CD4-positive, alpha-beta T cell treated with Interleukin-21 for 1 hour (primary cell): ENCODE results near the gene GCN1.

Experiments
- DNase-seq: peaks from one replicate; pipeline ENCODE4 v3.0.0-alpha.2; 2020

The GCN1 gene

GRCh38 chr12:120229487-120230325 is 35.2 kb upstream of the GCN1 start:
- no peak for DNase-seq

DNA sequence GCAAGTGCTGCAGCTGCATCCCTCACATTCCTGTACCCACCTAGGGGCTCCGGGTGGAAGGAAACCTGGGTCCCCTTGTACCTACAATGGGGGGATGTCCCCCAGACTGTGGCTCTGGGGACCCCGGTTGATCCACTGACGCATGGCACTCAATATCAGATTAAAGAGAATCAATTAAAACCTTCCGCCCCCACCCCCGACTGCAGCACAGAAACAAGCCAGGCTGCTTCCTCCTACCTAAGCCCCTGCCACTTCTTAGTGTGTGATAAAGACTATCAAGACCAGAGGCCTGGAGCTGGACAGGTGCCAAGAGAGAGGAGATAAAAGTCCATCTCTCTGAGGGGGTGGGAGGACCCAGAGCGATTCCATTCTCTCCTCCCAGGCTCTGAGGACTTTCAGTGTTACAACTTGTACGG is 34.6 kb upstream of the GCN1 start:
- DNase-seq = no peak

DNA sequence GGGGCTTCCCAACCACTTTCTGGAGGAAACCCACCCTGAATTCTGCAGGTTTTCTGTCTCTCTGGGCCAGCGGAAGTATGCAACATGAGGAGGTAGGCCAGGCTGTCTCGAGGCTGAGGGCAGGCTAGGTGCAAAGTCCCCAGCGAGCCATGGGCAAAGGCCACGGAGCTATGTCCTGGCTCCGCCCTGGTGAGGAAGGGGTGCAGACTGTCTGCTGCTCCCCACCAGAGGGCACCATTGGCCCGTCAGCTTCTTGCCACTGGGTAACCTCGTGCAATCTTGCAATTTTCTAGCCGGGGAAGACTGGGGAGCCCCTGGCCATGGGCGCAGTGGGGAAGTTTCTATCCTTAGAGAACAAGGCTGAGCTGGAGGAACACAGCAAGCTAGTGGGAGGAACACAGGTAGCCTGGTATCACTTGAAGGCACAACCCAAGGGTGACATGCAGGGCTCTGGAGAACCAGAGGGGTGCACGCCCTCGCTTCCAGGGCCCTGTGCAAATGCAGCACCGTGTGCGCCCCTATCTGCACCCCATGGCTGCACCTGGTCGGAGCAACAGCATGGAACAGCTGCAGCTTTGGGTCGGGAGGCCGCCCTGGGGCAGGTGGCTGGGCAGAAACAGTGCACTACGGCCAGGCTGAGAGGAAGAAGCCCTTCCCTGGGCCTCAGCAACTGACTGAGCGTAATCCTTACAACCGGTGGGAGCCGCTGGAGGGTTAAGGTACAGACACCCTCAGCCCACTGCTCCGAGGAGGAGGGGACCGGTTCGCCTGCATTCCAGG is 34.0 kb upstream of the GCN1 start:
- peak; percentile 88 for DNase-seq

DNA sequence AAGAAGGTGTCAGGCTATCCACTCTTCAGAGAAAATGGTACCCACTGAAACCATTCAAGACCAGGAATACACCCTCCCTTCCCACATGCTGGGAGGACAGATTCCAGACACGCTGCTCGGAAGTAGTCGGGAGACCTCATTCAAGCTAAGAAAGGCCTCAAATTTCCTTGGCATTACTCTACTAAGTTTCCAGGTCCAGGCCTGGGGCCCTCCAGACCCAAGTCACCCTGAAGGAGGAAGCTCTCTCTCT is 33.5 kb upstream of the GCN1 start:
- DNase-seq = no peak

GRCh38 chr12:120227233-120228040 is 32.9 kb upstream of the GCN1 start:
- DNase-seq = no peak

DNA sequence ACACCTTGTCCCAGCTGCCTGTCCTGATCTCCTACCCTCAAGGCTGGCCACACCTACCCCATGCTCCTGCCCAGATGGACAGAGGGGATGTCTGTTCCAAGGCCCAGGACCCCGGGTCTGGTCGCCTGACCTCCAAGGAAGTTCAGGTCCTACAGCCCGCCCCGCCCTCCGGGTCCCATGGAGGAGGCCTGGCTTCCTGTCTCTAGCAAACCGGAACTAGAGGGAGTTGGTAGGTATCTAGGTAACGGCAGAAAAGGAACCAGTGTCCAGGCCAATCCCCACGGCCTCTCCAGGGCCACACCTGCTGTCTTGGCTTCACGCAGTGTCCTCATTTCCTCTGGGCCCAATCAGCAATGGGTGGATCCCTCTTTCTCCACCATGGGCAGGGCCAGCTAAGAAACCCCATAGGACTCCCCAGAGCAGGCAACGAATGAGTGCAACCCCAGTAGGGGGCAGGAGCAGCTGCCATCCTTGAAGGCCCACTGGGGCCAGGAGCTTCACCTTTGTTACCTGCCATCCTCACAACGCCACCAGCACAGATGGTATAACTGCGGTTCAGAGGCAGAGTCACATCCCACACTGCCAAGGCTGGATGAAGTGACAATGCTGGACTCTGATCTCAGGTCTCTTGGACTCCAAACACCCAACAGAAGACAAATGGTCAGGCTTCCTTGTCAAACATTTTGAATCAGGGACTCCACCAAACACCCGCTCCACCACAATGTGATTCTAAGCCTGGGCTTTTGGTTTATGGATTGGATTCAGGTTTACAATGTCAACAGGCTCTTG is 31.5 kb upstream of the GCN1 start:
- DNase-seq = peak; percentile 24

GRCh38 chr12:120225200-120225558 is 30.7 kb upstream of the GCN1 start:
- no peak for DNase-seq

DNA sequence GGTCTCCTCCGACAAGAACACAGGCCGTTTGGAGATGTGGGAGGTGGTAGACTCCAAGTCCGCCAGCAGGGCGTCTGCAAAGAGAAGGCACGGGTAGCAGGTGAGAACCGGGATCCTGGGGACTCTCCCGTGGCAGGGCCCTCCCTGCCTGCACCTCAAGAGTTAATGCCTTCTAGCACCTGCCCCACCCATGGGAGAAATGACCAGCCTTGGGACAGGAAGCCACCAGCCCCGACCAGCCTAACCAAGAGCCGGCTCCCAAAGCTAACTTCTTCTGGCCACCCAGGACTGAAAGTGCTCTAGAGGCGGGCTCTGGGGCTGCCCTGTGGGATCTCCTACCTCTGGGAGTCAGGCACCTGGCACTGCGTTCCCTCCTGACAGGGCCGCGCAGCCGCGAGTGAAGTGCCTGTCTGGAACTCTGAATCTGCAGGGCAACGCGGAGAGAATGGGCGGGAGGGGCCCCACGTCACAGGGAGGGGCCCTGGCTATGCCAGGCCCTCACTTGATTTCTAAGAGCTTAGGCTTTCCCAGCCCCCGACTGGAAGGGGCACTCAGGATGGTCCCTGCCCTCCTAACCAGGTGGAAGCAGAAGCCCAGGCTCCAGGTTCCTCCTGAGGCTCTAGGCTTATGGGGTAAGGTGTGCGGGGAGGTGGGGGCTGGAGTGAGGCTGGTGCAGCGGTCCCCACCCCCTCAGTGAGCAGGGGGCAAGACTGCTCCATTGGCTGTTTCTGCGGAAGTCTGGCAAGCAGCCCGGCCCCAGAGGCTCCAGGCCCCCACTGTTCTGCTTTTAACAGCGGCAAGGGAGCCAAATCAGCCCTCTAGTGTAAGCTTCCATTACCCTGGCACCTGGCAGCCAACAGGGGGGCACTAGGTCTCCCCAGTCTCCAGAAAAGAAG is 30.0 kb upstream of the GCN1 start:
- DNase-seq = no peak

DNA sequence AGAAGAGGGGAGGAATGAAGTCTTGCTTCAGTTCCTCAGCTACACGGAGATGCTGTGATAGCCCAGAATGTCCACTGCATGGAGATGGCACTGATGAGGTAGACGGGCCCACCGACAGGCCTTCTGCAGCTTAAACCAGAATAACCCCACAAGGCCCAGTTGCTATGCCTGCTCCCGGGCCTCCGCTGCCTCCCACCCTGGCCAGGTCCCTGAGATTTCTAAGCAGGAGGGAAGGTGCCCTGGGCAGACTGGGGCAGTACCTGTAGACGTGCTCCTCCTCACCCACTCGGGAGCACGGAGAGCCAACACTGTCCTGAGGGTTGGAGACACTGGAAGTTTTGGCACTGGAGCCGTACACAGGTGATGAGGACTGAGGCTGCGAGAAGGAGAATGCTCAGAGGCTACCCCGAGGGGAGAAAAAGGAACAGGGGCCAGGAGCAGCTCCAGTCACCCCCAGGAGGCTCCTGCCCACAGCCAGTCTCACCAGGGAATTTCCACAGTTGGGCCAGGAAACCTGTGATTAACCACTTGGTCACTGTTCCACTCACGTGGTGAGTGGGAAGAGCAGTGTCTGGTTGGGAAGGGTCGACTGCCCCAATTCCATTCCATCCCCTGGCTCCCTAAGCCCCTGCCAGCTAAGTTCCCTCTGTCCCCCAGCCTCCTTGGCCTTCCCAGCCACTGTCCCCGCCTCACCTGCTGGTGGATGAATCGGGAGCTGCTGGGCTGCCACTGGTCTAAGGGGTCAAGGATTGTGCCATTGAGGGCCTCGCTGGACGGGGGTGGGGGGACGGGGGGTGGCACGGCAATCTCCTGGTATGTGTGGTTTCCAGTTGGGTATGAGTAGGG is 29.2 kb upstream of the GCN1 start:
- no peak for DNase-seq

DNA sequence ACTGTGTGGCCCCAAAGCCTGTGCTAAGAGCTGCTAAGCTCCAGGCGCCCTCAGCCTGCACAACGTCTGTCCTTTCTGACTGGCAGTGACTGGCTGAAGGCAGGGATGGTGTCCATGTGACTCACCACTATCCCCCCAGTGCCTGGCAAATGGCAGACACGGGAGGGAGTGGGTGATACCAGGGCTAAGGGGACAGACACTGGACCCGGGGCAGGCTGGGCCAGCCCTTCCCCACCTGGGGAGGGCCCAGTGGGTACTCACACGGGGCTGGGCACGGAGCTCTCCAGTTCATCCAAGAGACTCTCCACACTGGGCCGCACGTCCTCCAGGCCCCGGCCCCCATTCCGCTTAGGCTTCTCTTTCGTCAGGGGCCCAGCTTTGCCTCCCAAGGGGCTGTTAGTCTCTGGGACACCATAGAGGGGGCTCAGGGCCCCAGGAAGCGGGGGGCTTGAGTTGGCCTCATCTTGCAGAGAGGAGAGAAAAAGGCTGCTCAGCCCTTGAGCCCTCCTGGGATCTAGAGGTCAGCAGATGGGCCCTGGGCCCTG is 27.8 kb upstream of the GCN1 start:
- no peak for DNase-seq

DNA sequence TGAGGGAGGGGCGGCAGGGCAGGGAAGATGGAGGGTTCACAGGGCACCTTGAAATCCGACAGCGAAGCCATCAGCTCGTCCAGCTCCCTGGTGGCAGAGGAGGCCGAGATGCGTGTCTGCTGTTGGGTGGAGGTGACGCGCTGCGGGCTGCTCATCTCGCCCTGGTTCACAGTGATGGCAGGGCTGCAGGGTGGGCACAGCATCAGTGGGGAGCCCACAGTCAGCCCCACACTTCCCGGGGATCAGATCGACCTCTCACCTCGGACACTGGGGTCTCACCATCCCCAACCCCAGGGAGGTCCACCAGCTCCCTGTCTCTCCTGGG is 27.0 kb upstream of the GCN1 start:
- DNase-seq = no peak

DNA sequence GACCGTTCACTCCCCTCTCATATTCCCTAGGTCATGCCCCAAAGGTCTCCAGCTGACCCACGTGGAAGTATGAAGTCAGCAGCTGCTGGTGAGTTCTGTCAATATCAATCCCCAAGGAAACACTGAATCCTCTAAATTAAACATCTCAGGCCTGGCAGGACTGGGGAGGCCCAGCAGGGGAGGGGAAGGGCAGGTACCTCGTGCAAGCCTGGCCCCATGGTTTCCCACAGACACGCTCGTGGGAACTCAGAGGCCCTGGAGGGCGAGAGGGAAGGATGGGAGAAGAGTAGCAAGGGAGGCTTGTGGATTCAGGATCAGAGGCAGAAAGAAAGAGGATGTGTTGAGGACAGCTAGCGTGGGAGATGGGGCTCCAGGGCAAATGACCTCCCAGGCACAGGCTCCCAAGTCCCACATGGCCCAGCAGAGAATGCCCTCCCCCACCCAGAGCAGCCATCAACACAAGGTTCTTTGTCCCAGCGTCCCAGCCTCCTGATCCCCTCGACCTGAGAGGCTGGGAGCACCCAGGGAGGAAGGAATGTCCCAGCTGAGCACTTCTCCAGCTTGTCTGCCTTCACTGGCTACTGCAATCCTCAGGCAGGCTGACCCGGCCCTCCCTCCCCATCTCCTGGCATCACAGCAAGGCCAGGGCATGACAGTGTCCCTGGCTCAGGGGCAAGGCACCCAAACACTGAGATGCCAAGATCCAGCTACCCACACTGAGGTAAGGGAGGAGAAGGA is 26.5 kb upstream of the GCN1 start:
- no peak for DNase-seq

GRCh38 chr12:120218680-120219606 is 24.4 kb upstream of the GCN1 start:
- DNase-seq = no peak

DNA sequence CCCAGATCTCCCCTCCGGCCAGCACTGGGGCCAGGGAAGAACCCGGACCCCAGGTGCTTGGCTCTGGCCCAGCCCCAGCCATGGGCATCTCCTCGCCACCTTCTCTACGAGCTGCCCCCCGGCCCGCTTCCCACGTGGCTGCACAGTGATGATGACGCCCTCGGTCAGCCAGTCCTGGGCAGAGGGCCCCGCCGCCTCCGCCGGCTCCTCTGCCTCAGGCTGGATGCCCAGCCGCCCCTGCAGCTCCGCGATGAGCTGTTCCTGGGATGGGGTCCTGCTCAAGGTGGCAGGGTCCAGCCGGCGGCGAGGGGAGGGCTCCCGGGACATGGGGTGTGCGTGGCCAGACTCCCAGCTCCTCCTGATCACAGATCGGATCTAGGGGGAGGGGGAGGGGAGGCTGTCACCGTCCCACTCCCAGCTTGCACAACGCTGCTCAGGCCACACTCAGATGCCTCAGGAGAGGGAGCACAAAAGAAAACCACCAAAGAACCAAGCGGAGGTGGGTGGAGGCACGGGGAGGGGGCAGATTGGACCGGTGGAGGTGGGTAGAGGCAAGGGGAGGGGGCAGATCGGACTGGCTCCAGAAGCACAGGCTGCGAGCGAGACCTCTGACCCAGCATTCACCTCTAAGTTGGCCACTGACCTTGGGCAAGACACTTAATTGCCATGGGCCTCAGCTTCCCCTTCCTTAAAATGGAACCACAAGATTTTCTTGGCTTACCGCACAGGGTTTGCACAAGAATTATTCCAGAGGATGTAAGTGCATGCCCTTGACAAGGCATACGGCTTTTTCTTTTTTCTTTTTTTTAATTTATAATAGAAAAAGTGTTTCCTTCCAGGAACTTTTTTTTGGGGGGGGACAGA is 22.5 kb upstream of the GCN1 start:
- no peak for DNase-seq

DNA sequence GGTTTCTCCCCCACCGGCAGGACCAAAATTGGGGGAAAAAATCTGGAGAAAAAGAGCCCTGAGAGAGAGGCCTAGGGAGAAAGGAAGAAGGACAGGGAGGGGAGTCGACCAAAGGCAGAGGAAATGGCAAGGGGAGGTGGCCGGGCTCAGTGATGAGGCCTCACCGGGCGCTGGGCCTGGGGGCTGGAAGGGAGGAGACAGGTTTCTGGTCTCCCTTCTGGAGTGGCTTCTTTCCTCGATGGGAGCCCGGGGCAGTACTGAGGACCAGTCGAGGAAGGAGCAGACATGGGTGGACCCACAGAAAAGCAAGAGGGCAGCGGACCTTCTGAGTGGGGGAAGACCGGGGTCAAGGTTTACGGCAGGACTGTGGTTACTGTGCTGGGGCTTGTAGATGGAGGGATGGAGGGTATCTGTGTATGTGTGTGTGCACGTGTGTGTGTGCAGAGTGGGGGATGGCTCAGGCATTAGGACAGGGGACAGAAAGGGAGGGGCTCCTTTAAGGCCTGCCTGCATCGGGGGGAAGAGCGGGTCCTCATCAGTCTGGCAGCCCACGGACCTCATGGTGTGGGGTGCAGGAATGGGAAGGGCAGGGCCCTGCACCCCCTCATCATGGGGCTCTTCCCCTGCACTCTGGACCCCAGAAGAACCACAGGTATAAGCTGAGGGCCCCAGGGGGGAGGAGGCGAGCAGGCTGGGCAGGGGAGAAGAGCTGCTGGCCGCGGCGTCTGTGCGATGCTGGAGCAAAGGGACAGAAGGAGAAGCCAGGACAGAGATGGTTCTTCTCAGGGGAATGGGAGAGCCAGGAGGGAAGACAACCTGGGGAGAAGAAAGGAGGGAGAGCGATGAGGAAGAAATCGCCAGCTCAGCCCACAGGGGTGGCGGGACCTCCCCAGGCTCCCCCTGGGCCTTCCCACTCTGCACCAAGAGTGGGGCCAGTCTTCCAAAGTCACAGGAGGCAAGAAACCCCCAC is 21.5 kb upstream of the GCN1 start:
- no peak for DNase-seq

DNA sequence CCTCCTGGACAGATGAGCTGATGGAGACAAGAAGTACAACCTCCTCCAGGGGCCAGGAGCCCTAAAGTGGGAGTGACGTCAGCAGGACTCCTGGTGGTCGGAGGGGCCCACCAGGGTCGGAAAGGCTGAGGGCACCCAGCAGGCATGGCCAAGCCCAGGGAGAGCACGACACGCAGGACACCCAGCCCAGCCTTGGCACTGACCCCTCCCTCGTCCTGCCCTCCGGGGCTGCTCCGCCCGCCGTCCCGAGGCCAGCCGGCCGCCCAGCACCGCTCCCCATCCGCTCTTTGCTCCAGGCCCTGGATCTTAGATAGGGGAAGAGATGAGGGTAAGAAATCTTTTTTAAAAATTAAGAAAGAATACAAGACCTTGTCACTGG is 20.8 kb upstream of the GCN1 start:
- no peak for DNase-seq
